HepG2 (cell line): ENCODE data around the gene VAV2. TPM values are rescaled to one million over a fixed set of nuclear protein-coding genes. Genes with fewer than 3 reads are reported as not detected.
A peak's percentile ranks its signal among the peaks of the same experiment; 100 is the strongest.

Experiments used
- AKAP8 ChIP-seq: sonication (generic); formaldehyde crosslinking; IDR thresholded peaks from 2 replicates; pipeline ENCODE4 v1.5.1; 2020; ENCODE audit warnings: mild to moderate bottlenecking, missing genetic modification reagents
- ELF3 ChIP-seq: IDR thresholded peaks from 2 replicates; pipeline ENCODE4 v1.6.1; 2016; ENCODE audit warnings: missing genetic modification reagents, missing compliant biosample characterization
- HOMEZ ChIP-seq: IDR thresholded peaks from 2 replicates; pipeline ENCODE4 v1.6.1; 2016; ENCODE audit warnings: low read depth
- KDM5B ChIP-seq: sonication (generic); formaldehyde crosslinking; IDR thresholded peaks from 2 replicates; pipeline ENCODE4 v1.4.0; 2020; ENCODE audit warnings: missing genetic modification reagents, mild to moderate bottlenecking, borderline replicate concordance
- SOX13 ChIP-seq, 3 experiments: fragments of 450-650 bp in 1 of 3; sonication (generic) in 1 of 3; formaldehyde crosslinking in 1 of 3; IDR thresholded peaks in 2 of 3; conservative IDR thresholded peaks in 1 of 3; 2 replicates each; pipeline versions ENCODE4 v1.5.0 to v1.6.1; 2016 to 2020; ENCODE audit warnings: antibody characterized with exemption in 1 of 3, mild to moderate bottlenecking in 1 of 3, missing compliant biosample characterization in 1 of 3, missing genetic modification reagents in 1 of 3, moderate library complexity in 1 of 3
- ZBTB10 ChIP-seq: sonication (generic); formaldehyde crosslinking; IDR thresholded peaks from 2 replicates; pipeline ENCODE4 v1.4.0; 2020; ENCODE audit warnings: missing genetic modification reagents, borderline replicate concordance
- ZBTB7A ChIP-seq: sonication (generic); formaldehyde crosslinking; IDR thresholded peaks from 2 replicates; pipeline ENCODE4 v1.8.0; 2022; ENCODE audit warnings: mild to moderate bottlenecking, missing genetic modification reagents
- ZNF276 ChIP-seq: sonication (generic); formaldehyde crosslinking; IDR thresholded peaks from 2 replicates; pipeline ENCODE4 v1.4.0; 2020; ENCODE audit warnings: mild to moderate bottlenecking, low read depth, missing genetic modification reagents
- ZNF543 ChIP-seq: sonication (generic); formaldehyde crosslinking; IDR thresholded peaks from 2 replicates; pipeline ENCODE4 v1.4.0; 2020; ENCODE audit warnings: mild to moderate bottlenecking, missing genetic modification reagents
- ZNF776 ChIP-seq: sonication (generic); formaldehyde crosslinking; IDR thresholded peaks from 2 replicates; pipeline ENCODE4 v1.4.0; 2020; ENCODE audit warnings: mild to moderate bottlenecking, missing genetic modification reagents
- polyA plus RNA-seq, 8 experiments: library from polyadenylated mRNA; depleted of rRNA in 3 of 8; stranded (reverse) in 7 of 8; unstranded in 1 of 8; fragments of >200 nt; fragmentation: Illumina TruSeq in 4 of 8; extraction: Trizol in 4 of 8; gene quantifications; 2 replicates each; pipeline versions ENCODE4 v1.2.1 to v1.2.3, GENCODE V29; 2011 to 2016; ENCODE audit warnings: low read depth in 4 of 8, missing spikeins in 1 of 8, mixed read lengths in 1 of 8; ENCODE audit not compliant: insufficient read depth in 1 of 8
- total RNA-seq, 5 experiments: library from RNA; depleted of rRNA; stranded (reverse); fragments of >200 nt; fragmentation: Illumina TruSeq; extraction: Trizol; gene quantifications; 2 replicates each; pipeline ENCODE4 v1.2.3, GENCODE V29; 2016; ENCODE audit warnings: low read depth in 1 of 5
- TF ChIP-seq, protein P1 (sequence below): sonication (generic); formaldehyde crosslinking; IDR thresholded peaks from 2 replicates; pipeline ENCODE4 v1.8.1; 2022; ENCODE audit warnings: low read depth, mild to moderate bottlenecking, missing genetic modification reagents
- TF ChIP-seq, protein P2 (sequence below): sonication (generic); formaldehyde crosslinking; IDR thresholded peaks from 2 replicates; pipeline ENCODE4 v1.4.0; 2020; ENCODE audit warnings: missing genetic modification reagents, borderline replicate concordance

VAV2 gene
- total and polyA plus RNA-seq, 2 of the 13 experiments (the other 11 are each of a cell fraction or from before 2014, with no cell fraction given) = 22.5 to 22.9 TPM

DNA sequence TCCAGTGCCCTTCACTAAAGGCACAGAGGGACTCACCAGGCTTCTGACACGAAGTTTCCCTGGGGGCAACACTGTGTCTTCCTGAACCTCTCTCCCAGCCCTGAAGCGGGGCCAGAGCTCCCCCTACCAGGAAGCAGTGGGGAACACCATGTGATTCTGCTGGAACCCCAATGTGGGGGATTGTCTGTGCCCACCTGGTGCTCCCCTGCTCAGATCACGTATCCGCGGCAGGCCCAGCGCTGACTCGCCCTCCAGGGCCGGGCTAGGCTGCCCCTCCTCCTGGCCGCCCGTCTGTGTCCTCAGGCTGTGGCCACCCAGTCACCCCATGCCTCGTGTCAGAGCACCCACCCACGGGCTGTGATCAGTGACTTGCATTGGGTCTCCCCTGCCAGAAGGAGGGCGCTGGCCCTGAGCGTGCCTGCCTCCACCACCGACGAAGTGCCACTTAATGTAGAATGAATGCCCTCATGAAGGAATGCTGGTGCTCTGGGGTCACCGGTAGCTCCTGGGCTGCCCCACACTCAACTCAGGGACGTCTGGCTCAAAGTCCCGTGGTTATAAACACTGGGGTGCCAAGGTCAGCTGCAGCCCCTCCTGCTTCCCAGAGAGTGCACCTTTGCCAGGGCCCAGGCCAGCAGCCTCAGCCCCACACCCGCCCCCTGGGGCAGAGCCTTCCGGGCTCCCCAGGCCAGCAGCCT, 276.1 kb downstream of the VAV2 start (continued):
- TF ChIP-seq HOMEZ (CRISPR knock-in tag) = no peak
- TF ChIP-seq KDM5B (CRISPR knock-in tag) = no peak; the same call in 1 of the 2 replicates
- TF ChIP-seq, protein P1, sequence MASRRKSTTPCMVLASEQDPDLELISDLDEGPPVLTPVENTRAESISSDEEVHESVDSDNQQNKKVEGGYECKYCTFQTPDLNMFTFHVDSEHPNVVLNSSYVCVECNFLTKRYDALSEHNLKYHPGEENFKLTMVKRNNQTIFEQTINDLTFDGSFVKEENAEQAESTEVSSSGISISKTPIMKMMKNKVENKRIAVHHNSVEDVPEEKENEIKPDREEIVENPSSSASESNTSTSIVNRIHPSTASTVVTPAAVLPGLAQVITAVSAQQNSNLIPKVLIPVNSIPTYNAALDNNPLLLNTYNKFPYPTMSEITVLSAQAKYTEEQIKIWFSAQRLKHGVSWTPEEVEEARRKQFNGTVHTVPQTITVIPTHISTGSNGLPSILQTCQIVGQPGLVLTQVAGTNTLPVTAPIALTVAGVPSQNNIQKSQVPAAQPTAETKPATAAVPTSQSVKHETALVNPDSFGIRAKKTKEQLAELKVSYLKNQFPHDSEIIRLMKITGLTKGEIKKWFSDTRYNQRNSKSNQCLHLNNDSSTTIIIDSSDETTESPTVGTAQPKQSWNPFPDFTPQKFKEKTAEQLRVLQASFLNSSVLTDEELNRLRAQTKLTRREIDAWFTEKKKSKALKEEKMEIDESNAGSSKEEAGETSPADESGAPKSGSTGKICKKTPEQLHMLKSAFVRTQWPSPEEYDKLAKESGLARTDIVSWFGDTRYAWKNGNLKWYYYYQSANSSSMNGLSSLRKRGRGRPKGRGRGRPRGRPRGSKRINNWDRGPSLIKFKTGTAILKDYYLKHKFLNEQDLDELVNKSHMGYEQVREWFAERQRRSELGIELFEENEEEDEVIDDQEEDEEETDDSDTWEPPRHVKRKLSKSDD (CRISPR knock-in tag) = 0 out of 2 replicates have a peak, but pooled peaks have one; percentile 15
- 0 out of 2 replicates have a peak, but pooled peaks have one; percentile 32 for TF ChIP-seq ELF3 (CRISPR knock-in tag)
- TF ChIP-seq ZNF276 (CRISPR knock-in tag) = peak; percentile 84; the same call in 1 of the 2 replicates
- TF ChIP-seq ZNF776 (CRISPR knock-in tag) = peak; percentile 77; the same call in 1 of the 2 replicates
- TF ChIP-seq, protein P2, sequence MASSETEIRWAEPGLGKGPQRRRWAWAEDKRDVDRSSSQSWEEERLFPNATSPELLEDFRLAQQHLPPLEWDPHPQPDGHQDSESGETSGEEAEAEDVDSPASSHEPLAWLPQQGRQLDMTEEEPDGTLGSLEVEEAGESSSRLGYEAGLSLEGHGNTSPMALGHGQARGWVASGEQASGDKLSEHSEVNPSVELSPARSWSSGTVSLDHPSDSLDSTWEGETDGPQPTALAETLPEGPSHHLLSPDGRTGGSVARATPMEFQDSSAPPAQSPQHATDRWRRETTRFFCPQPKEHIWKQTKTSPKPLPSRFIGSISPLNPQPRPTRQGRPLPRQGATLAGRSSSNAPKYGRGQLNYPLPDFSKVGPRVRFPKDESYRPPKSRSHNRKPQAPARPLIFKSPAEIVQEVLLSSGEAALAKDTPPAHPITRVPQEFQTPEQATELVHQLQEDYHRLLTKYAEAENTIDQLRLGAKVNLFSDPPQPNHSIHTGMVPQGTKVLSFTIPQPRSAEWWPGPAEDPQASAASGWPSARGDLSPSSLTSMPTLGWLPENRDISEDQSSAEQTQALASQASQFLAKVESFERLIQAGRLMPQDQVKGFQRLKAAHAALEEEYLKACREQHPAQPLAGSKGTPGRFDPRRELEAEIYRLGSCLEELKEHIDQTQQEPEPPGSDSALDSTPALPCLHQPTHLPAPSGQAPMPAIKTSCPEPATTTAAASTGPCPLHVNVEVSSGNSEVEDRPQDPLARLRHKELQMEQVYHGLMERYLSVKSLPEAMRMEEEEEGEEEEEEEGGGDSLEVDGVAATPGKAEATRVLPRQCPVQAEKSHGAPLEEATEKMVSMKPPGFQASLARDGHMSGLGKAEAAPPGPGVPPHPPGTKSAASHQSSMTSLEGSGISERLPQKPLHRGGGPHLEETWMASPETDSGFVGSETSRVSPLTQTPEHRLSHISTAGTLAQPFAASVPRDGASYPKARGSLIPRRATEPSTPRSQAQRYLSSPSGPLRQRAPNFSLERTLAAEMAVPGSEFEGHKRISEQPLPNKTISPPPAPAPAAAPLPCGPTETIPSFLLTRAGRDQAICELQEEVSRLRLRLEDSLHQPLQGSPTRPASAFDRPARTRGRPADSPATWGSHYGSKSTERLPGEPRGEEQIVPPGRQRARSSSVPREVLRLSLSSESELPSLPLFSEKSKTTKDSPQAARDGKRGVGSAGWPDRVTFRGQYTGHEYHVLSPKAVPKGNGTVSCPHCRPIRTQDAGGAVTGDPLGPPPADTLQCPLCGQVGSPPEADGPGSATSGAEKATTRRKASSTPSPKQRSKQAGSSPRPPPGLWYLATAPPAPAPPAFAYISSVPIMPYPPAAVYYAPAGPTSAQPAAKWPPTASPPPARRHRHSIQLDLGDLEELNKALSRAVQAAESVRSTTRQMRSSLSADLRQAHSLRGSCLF (CRISPR knock-in tag) = no peak
- TF ChIP-seq ZBTB10 (CRISPR knock-in tag) = peak; percentile 77; the same call in 1 of the 2 replicates
- TF ChIP-seq AKAP8 (CRISPR knock-in tag) = peak; percentile 45; the same call in 1 of the 2 replicates
- no peak for TF ChIP-seq SOX13 (IDR thresholded peaks at IDR 0.05)
- TF ChIP-seq SOX13 (CRISPR knock-in tag; conservative IDR thresholded peaks at IDR 0.05 in 1 of 2, IDR thresholded peaks at IDR 0.05 in 1 of 2) = peak in 1 of 2 experiments; percentile 45; a peak in 1 of 4 replicates
- peak; percentile 75; the same call in 1 of the 2 replicates for TF ChIP-seq ZNF543 (CRISPR knock-in tag)
- peak; percentile 91; the same call in 1 of the 2 replicates for TF ChIP-seq ZBTB7A (CRISPR knock-in tag)
